GM21367 (cell line): Measurements from ENCODE around the gene GRP.

Experiments used
- ATAC-seq: cut with Tn5 transposase; IDR thresholded peaks from one replicate; pipeline ENCODE4 v1.9.1; 2021; ENCODE audit not compliant: unreplicated experiment

Gene GRP

GRCh38 chr18:59219672-59220163, at the start of gene GRP:
GRP (plus strand) TSS chr18:59220158; CDS start chr18:59220266, 108 bp downstream.
- no peak for ATAC-seq

- no peak for ATAC-seq
Measured at GRCh38 chr18:59172664-59173249, 47.2 kb upstream of the GRP start.

GRCh38 chr18:59177485-59177884, 42.5 kb upstream of the GRP start:
- no peak for ATAC-seq

GRCh38 chr18:59180150-59180845, 39.7 kb upstream of the GRP start:
- no peak for ATAC-seq

GRCh38 chr18:59182673-59183072, 37.3 kb upstream of the GRP start:
- no peak for ATAC-seq

- ATAC-seq, result no peak
Measured at GRCh38 chr18:59189008-59189407, 30.9 kb upstream of the GRP start.

GRCh38 chr18:59189746-59190145, 30.2 kb upstream of the GRP start:
- no peak for ATAC-seq

GRCh38 chr18:59196161-59196725, 23.7 kb upstream of the GRP start:
- ATAC-seq, result no peak

- no peak for ATAC-seq
Measured at GRCh38 chr18:59197636-59198035, 22.3 kb upstream of the GRP start.

GRCh38 chr18:59198215-59198614, 21.7 kb upstream of the GRP start:
- no peak for ATAC-seq

- ATAC-seq, result no peak
Measured at GRCh38 chr18:59200787-59201186, 19.2 kb upstream of the GRP start.

- no peak for ATAC-seq
Measured at GRCh38 chr18:59202258-59202820, 17.6 kb upstream of the GRP start.

GRCh38 chr18:59207506-59207905, 12.5 kb upstream of the GRP start:
- no peak for ATAC-seq

- ATAC-seq, result no peak
Measured at GRCh38 chr18:59208602-59209125, 11.3 kb upstream of the GRP start.

- ATAC-seq, result no peak
Measured at GRCh38 chr18:59210299-59210698, 9.7 kb upstream of the GRP start.

- no peak for ATAC-seq
Measured at GRCh38 chr18:59211629-59212028, 8.3 kb upstream of the GRP start.

GRCh38 chr18:59218018-59218417, 1.9 kb upstream of the GRP start:
- ATAC-seq, result no peak

GRCh38 chr18:59220164-59220783, 316 bp downstream of the GRP start:
- ATAC-seq, result no peak

- ATAC-seq, result no peak
Measured at GRCh38 chr18:59220784-59221765, 1.1 kb downstream of the GRP start.

- no peak for ATAC-seq
Measured at GRCh38 chr18:59222341-59222740, 2.4 kb downstream of the GRP start.
